Aorta (tissue), 5 donors: Measurements from ENCODE around the gene TMEM178B. TPM values are rescaled to one million over a fixed set of nuclear protein-coding genes. Genes with fewer than 3 reads are reported as not detected.

Experiments
- ATAC-seq: fragments of 200-7000 bp; cut with Tn5 transposase; one replicate; pipeline ENCODE4 v1.9.1; 2022; ENCODE audit warnings: moderate library complexity; ENCODE audit not compliant: low FRiP score
- DNase-seq, 2 donors: peaks; one replicate each; pipeline ENCODE4 v3.0.0-alpha.2; 2020
- H3K27ac ChIP-seq, 2 donors: one replicate each; pipeline ENCODE4 v1.5.1; 2013; ENCODE audit warnings: low read length in 2 of 2, mild to moderate bottlenecking in 2 of 2, moderate library complexity in 2 of 2, control low read depth in 1 of 2, inconsistent platforms in 1 of 2, low read depth in 1 of 2
- H3K27me3 ChIP-seq, 2 donors: one replicate each; pipeline ENCODE4 v1.6.1; 2013; ENCODE audit warnings: control low read depth in 1 of 2, low read length in 1 of 2, mild to moderate bottlenecking in 1 of 2, moderate library complexity in 1 of 2; ENCODE audit not compliant: insufficient read depth in 2 of 2, control insufficient read depth in 1 of 2
- H3K36me3 ChIP-seq, 2 donors: one replicate each; pipeline ENCODE4 v1.6.1; 2013; ENCODE audit warnings: control low read depth in 1 of 2, low read length in 1 of 2, mild to moderate bottlenecking in 1 of 2; ENCODE audit not compliant: insufficient read depth in 2 of 2, control insufficient read depth in 1 of 2
- H3K4me1 ChIP-seq, 2 donors: one replicate each; pipeline ENCODE4 v1.6.1; 2013; ENCODE audit warnings: low read length in 2 of 2, control low read depth in 1 of 2, mild to moderate bottlenecking in 1 of 2, moderate library complexity in 1 of 2; ENCODE audit not compliant: insufficient read depth in 2 of 2, control insufficient read depth in 1 of 2
- H3K4me3 ChIP-seq, 2 donors: one replicate each; pipeline ENCODE4 v1.5.1; 2013; ENCODE audit warnings: low read length in 2 of 2, control low read depth in 1 of 2, mild to moderate bottlenecking in 1 of 2
- H3K9me3 ChIP-seq: one replicate; pipeline ENCODE4 v1.6.1; 2013; ENCODE audit warnings: mild to moderate bottlenecking, low read length; ENCODE audit not compliant: control insufficient read depth
- WGBS, 2 donors: extraction: QIAGEN DNeasy Blood & Tissue Kit; methylation state at CpG; one replicate each; pipeline ENCODE4 v1.1.7; 2013; 5-methylcytosine and 5-hydroxymethylcytosine counted together
- intact Hi-C, 2 donors: fragments of 100-400 bp; cut with DNase I; formaldehyde crosslinking; loops; one replicate each; pipeline versions ENCODE4 v1.14.2 to v1.15.0; 2022
- polyA plus RNA-seq, 2 donors: library from polyadenylated mRNA; stranded (reverse); fragments of 200-250 nt; gene quantifications; one replicate each; pipeline ENCODE4 v1.2.3, GENCODE V29; 2013
- total RNA-seq, 2 donors: library from RNA; stranded (reverse); fragmentation: NEBNext Ultra II Directional; extraction: Animal tissue kit (Norgen Biotek cat#: 25700); gene quantifications; one replicate each; pipeline ENCODE4 v1.2.1, GENCODE V29; 2021
- donor health status: healthy with polysubstance abuse.
- donor health status: Bipolar disorder and iron deficiency.
- donor health status: DM: no; HTN: no; CAD: no.
- donor health status: DM: no; HTN: no; CAD: no.
- donor health status: DM: yes; HTN: yes; CAD: no.

Gene TMEM178B
- total and polyA plus RNA-seq, 4 donors: 0.05 to 0.42 (median 0.19) TPM

- no peak overlapping the region for H3K4me3 ChIP-seq
- intact Hi-C loops: no loop called here
- H3K9me3 ChIP-seq: no peaks in the 10 kb centered on the region
- no peaks in the 10 kb centered on the region for H3K4me1 ChIP-seq
- 32 to 38% methylated on average over 3 of the region's 3 CpGs for WGBS, 2 donors
- no peaks in the 10 kb centered on the region for H3K36me3 ChIP-seq
- DNase-seq (no peak), ATAC-seq (no peak)
- no peak overlapping the region for H3K27ac ChIP-seq
- no peaks in the 10 kb centered on the region for H3K27me3 ChIP-seq
Measured at GRCh38 chr7:141208539-141208938, 134.7 kb downstream of the TMEM178B start.

GRCh38 chr7:141209454-141209853 is 135.6 kb downstream of the TMEM178B start:
- DNase-seq (no peak), ATAC-seq (no peak)
- 61 to 73% methylated on average over 3 of the region's 3 CpGs for WGBS, 2 donors
- intact Hi-C loops: no loop called here
- no peaks in the 10 kb centered on the region for H3K27me3 ChIP-seq
- H3K9me3 ChIP-seq: no peaks in the 10 kb centered on the region
- no peaks in the 10 kb centered on the region for H3K4me1 ChIP-seq
- H3K27ac ChIP-seq: no peak overlapping the region
- H3K4me3 ChIP-seq: no peak overlapping the region
- H3K36me3 ChIP-seq: no peaks in the 10 kb centered on the region

GRCh38 chr7:141210862-141211261 is 137.0 kb downstream of the TMEM178B start:
- intact Hi-C loops: no loop called here
- no peaks in the 10 kb centered on the region for H3K9me3 ChIP-seq
- H3K4me3 ChIP-seq: no peak overlapping the region
- H3K4me1 ChIP-seq: no peaks in the 10 kb centered on the region
- no peak overlapping the region for H3K27ac ChIP-seq
- H3K27me3 ChIP-seq: no peaks in the 10 kb centered on the region
- 42 to 47% methylated on average over 2 of the region's 2 CpGs for WGBS, 2 donors
- no peak for DNase-seq
- no peak for ATAC-seq
- H3K36me3 ChIP-seq: no peaks in the 10 kb centered on the region

- WGBS, 2 donors: 53 to 55% methylated on average over 2 of the region's 2 CpGs
Measured at GRCh38 chr7:141213226-141213625, 139.4 kb downstream of the TMEM178B start.

GRCh38 chr7:141217938-141218337 is 144.1 kb downstream of the TMEM178B start:
- ATAC-seq: no peak
- 60 to 64% methylated on average over 7 of the region's 7 CpGs for WGBS, 2 donors

More at GRCh38 chr7:141213226-141213625, 139.4 kb downstream of the TMEM178B start:
- no peak overlapping the region for H3K4me3 ChIP-seq
- no peaks in the 10 kb centered on the region for H3K36me3 ChIP-seq
- H3K9me3 ChIP-seq: no peaks in the 10 kb centered on the region
- ATAC-seq: no peak
- DNase-seq: no peak
- intact Hi-C loops: no loop called here
- no peaks in the 10 kb centered on the region for H3K4me1 ChIP-seq
- no peak overlapping the region for H3K27ac ChIP-seq
- no peaks in the 10 kb centered on the region for H3K27me3 ChIP-seq

GRCh38 chr7:141218941-141219340 is 145.1 kb downstream of the TMEM178B start:
- WGBS, 2 donors: 52 to 63% methylated on average over 5 to 6 of the region's 6 CpGs

More at GRCh38 chr7:141217938-141218337, 144.1 kb downstream of the TMEM178B start:
- Histone ChIP-seq H3K36me3 (no peaks in the 10 kb centered on the region), H3K4me1 (no peaks in the 10 kb centered on the region), H3K4me3 (no peak overlapping the region), H3K27ac (no peak overlapping the region), H3K9me3 (no peaks in the 10 kb centered on the region), H3K27me3 (no peaks in the 10 kb centered on the region)
- intact Hi-C loops: no loop called here
- no peak for DNase-seq

GRCh38 chr7:141220263-141220880 is 146.5 kb downstream of the TMEM178B start:
- no peaks in the 10 kb centered on the region for H3K36me3 ChIP-seq
- H3K27ac ChIP-seq: no peak overlapping the region
- DNase-seq (no peak), ATAC-seq (no peak)
- no peaks in the 10 kb centered on the region for H3K4me1 ChIP-seq
- intact Hi-C loops: no loop called here
- H3K9me3 ChIP-seq: no peaks in the 10 kb centered on the region
- no peaks in the 10 kb centered on the region for H3K27me3 ChIP-seq
- 74% methylated on average over 8 of the region's 8 CpGs for WGBS, 2 donors
- H3K4me3 ChIP-seq: no peak overlapping the region

More at GRCh38 chr7:141218941-141219340, 145.1 kb downstream of the TMEM178B start:
- Histone ChIP-seq H3K27ac (no peak overlapping the region), H3K9me3 (no peaks in the 10 kb centered on the region), H3K36me3 (no peaks in the 10 kb centered on the region), H3K4me3 (no peak overlapping the region), H3K27me3 (no peaks in the 10 kb centered on the region), H3K4me1 (no peaks in the 10 kb centered on the region)
- ATAC-seq: no peak
- DNase-seq: no peak
- intact Hi-C loops: no loop called here

- H3K9me3 ChIP-seq: no peaks in the 10 kb centered on the region
- intact Hi-C loops: no loop called here
- WGBS, 2 donors: 27 to 38% methylated on average over 2 of the region's 2 CpGs
- H3K4me3 ChIP-seq: no peak overlapping the region
- no peak for ATAC-seq
- DNase-seq: no peak
- no peaks in the 10 kb centered on the region for H3K36me3 ChIP-seq
- no peaks in the 10 kb centered on the region for H3K27me3 ChIP-seq
- no peaks in the 10 kb centered on the region for H3K4me1 ChIP-seq
- H3K27ac ChIP-seq: no peak overlapping the region
Measured at GRCh38 chr7:141221007-141221612, 147.2 kb downstream of the TMEM178B start.
